C4-2B (cell line): ENCODE results near the gene VTI1A.

Experiments used
- H3K27ac ChIP-seq: fragments of 450-650 bp; 2 replicates; pipeline ENCODE4 v1.5.1; 2017
- ZFX ChIP-seq: fragments of 450-650 bp; IDR thresholded peaks from 2 replicates; pipeline ENCODE4 v1.6.1; 2017
- TF ChIP-seq, protein P1 (sequence below): fragments of 450-650 bp; conservative IDR thresholded peaks from 2 replicates; pipeline ENCODE4 v1.5.1; 2017; ENCODE audit warnings: mild to moderate bottlenecking

VTI1A gene

DNA sequence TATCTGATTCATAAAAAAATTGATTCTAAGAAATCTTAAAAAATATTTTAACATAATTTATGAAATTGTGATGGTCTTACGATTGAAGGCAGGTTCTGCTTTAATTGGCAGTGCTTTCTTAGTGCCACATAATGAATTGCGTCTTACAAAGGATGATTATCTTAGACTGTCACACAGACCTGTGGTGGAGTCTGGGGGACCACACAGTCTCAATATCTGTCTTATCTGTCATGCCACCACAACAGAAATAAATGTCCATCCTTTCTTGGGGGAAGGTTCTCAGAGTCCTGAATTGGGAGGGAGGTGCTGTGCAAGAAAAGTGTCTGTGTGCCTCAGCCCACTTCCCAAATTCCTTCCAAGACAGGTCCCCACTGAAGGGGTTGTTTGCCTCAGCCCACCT, 34.3 kb upstream of the VTI1A start:
- no peak overlapping the region for H3K27ac ChIP-seq
- TF ChIP-seq, protein P1, sequence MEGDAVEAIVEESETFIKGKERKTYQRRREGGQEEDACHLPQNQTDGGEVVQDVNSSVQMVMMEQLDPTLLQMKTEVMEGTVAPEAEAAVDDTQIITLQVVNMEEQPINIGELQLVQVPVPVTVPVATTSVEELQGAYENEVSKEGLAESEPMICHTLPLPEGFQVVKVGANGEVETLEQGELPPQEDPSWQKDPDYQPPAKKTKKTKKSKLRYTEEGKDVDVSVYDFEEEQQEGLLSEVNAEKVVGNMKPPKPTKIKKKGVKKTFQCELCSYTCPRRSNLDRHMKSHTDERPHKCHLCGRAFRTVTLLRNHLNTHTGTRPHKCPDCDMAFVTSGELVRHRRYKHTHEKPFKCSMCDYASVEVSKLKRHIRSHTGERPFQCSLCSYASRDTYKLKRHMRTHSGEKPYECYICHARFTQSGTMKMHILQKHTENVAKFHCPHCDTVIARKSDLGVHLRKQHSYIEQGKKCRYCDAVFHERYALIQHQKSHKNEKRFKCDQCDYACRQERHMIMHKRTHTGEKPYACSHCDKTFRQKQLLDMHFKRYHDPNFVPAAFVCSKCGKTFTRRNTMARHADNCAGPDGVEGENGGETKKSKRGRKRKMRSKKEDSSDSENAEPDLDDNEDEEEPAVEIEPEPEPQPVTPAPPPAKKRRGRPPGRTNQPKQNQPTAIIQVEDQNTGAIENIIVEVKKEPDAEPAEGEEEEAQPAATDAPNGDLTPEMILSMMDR: no peak
- TF ChIP-seq ZFX: no peak

DNA sequence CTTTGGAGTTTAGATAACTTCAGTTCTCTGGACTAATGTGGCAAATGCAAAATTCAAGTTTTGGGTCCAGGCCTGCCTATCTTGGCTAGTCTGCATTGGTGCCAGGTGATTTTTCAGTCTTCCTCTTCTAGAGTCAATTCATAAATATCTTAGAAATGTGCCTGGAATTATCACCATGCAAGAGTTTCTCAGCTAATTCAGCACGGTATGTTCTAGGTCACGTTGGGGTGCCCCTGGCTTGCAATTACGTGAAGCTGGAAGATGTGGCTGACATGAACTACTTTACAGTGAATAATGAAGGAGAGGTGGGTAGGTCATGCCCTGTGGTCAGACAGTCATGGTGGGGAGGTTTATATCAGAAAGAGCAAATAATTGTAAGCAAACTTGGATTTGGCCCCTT, 25.3 kb upstream of the VTI1A start:
- H3K27ac ChIP-seq: no peak overlapping the region
- TF ChIP-seq, protein P1: no peak
- no peak for TF ChIP-seq ZFX

GRCh38 chr10:112424651-112425050, 22.4 kb upstream of the VTI1A start:
- TF ChIP-seq ZFX: no peak
- TF ChIP-seq, protein P1: no peak
- no peak overlapping the region for H3K27ac ChIP-seq

GRCh38 chr10:112426111-112426510, 20.9 kb upstream of the VTI1A start:
- no peak overlapping the region for H3K27ac ChIP-seq
- TF ChIP-seq ZFX: no peak
- TF ChIP-seq, protein P1: no peak

- H3K27ac ChIP-seq: no peak overlapping the region
- TF ChIP-seq, protein P1: no peak
- TF ChIP-seq ZFX: no peak
Observed at GRCh38 chr10:112429147-112429546, 17.9 kb upstream of the VTI1A start.

DNA sequence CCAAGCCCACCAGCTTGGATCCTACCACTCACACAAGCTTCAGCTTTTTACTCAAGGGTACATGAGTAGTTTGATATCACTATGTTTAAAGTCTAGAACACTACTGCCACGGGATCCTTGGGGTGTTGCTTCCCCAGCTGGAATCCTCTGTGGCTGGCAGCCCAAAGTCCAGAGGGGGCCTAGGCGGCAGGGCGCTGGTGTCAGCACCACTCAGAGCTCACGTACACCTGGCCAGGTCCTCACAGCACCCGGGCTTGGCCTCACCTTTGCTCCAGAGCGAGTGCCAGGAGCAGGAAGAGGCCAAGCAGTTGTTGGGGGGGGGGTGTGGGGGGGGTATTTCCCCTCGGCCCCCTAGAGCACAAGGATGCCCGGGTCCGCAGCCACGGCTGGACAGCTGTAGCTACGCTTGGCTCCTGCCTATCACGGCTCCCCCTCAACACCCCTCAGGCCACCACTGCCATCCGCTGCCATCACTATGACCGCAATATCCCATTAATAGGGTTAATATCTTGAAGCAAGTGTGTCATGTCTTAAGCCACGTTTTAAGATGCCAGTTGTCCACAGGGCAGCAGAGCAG, 17.3 kb upstream of the VTI1A start:
- H3K27ac ChIP-seq: no peak overlapping the region
- TF ChIP-seq, protein P1: no peak
- no peak for TF ChIP-seq ZFX

GRCh38 chr10:112433136-112433535, 13.9 kb upstream of the VTI1A start:
- no peak for TF ChIP-seq ZFX
- TF ChIP-seq, protein P1: no peak
- no peak overlapping the region for H3K27ac ChIP-seq
